Nephron (organoid): ENCODE results near the gene SUCLA2.

Source experiments
- H3K27ac Mint-ChIP-seq, 3 experiments: 2 replicates each; pipeline ENCODE4 v1.8.0; 2020; ENCODE audit warnings: mixed read lengths in 3 of 3, mild to moderate bottlenecking in 2 of 3, moderate library complexity in 1 of 3
- H3K27me3 Mint-ChIP-seq: 2 replicates; pipeline ENCODE4 v1.8.0; 2021; ENCODE audit warnings: low read depth, mild to moderate bottlenecking, moderate library complexity, mixed read lengths
- H3K36me3 Mint-ChIP-seq: 2 replicates; pipeline ENCODE4 v1.8.0; 2020; ENCODE audit warnings: low read depth, mixed read lengths
- H3K4me1 Mint-ChIP-seq: 2 replicates; pipeline ENCODE4 v1.8.0; 2020; ENCODE audit warnings: mixed read lengths
- H3K4me3 Mint-ChIP-seq, 3 experiments: 2 replicates each; pipeline ENCODE4 v1.8.0; 2020; ENCODE audit warnings: mild to moderate bottlenecking in 3 of 3, mixed read lengths in 3 of 3, moderate library complexity in 2 of 3
- H3K9me3 Mint-ChIP-seq: 2 replicates; pipeline ENCODE4 v1.8.0; 2020; ENCODE audit warnings: mixed read lengths
- TF ChIP-seq, protein P1 (sequence below), 3 experiments: fragments of 200-600 bp; sonication (generic); IDR thresholded peaks; one replicate each; pipeline ENCODE4 v1.5.0; 2021; ENCODE audit warnings: antibody characterized with exemption in 3 of 3; ENCODE audit not compliant: unreplicated experiment in 3 of 3

The SUCLA2 gene

DNA sequence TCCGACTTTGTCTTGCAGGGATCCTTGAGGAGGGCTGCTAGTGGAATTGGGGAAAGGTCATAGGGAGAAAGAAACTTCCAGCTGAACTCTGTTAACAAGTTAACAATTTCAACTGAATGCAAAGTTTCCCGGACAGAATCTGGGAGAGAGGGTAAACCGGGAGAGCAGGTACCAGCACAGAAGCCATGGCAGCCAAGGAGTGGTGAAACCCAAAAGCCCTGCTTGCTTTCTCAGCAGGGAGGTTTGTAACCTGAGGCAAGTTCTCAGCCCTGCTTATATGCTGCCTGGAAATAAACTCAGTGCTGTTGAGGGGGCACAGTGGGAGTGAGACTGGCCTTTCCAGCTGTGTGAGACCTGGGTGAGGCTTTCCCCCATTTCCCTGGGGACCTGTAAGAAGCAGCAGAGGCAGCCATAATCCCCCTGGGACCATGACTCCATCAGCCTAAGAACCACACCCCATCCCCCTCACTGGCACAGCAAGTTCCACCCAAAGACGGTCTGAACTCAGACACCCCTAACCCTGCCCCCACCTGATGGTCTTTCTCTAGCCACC is 84.0 kb downstream of the SUCLA2 start:
- H3K27me3 Mint-ChIP-seq: no peaks in the 10 kb centered on the region
- peaks cover 31% of the 10 kb centered on the region for H3K9me3 Mint-ChIP-seq
- no peak overlapping the region for H3K27ac Mint-ChIP-seq
- no peak overlapping the region for H3K4me3 Mint-ChIP-seq
- no peaks in the 10 kb centered on the region for H3K4me1 Mint-ChIP-seq
- peaks cover 16% of the 10 kb centered on the region for H3K36me3 Mint-ChIP-seq
- TF ChIP-seq, protein P1, sequence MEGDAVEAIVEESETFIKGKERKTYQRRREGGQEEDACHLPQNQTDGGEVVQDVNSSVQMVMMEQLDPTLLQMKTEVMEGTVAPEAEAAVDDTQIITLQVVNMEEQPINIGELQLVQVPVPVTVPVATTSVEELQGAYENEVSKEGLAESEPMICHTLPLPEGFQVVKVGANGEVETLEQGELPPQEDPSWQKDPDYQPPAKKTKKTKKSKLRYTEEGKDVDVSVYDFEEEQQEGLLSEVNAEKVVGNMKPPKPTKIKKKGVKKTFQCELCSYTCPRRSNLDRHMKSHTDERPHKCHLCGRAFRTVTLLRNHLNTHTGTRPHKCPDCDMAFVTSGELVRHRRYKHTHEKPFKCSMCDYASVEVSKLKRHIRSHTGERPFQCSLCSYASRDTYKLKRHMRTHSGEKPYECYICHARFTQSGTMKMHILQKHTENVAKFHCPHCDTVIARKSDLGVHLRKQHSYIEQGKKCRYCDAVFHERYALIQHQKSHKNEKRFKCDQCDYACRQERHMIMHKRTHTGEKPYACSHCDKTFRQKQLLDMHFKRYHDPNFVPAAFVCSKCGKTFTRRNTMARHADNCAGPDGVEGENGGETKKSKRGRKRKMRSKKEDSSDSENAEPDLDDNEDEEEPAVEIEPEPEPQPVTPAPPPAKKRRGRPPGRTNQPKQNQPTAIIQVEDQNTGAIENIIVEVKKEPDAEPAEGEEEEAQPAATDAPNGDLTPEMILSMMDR (IDR thresholded peaks at IDR 0.05; ENCODE audit: unreplicated experiment in 3 of 3): no peak

DNA sequence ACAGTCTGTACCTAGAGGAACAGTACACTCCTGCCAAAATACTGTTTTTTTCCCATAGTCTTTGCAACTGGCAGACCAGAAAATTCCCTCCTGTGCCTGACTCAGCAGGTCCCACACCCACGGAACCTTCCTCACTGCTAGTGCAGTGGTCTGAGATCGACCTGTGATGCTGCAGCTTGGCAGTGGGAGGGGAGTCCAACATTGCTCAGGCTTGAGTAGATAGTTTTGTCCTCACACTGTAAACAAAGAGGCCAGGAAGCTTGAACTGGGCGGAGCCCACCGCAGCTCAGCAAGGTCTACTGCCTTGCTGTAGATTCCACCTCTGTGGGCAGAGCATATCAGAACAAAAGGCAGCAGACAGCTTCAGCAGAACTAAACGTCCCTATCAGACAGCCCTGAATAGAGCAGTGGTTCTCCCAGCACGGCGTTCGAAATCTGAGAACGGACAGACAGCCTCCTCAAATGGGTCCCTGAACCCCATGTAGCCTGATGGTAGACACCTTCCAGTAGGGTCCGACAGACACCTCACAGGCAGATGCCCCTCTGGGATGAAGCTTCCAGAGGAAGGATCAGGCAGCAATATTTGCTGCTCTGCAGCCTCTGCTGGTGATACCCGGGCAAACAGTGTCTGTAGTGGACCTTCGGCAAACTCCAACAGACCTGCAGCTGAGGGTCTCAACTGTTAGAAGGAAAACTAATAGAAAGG is 92.7 kb downstream of the SUCLA2 start:
- Mint-ChIP-seq H3K27me3 (peaks cover 5% of the 10 kb centered on the region), H3K36me3 (peaks cover 12% of the 10 kb centered on the region), H3K4me1 (no peaks in the 10 kb centered on the region), H3K27ac (no peak overlapping the region), H3K9me3 (peaks cover 20% of the 10 kb centered on the region), H3K4me3 (no peak overlapping the region)
- TF ChIP-seq, protein P1 (IDR thresholded peaks at IDR 0.05; ENCODE audit: unreplicated experiment in 3 of 3): no peak

DNA sequence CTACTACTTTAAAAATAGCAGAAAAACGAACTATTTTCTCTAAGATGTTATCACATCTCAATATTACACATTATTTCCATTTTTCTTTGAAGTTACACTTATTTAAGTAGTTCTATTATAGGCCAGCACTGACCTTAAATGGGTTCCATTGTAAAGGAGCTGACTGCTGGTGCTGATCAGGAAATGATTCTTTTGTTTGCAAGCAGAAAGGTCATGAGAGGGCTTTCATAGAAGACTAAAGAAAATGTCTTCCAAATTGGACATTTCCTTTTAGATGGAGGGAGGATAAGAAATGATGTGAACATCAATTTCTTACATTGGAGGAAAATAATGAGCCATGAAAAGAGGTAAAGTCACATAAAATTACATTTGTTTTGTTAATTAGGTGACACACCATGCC is 96.2 kb downstream of the SUCLA2 start:
- peaks cover 5% of the 10 kb centered on the region for H3K27me3 Mint-ChIP-seq
- H3K4me3 Mint-ChIP-seq: no peak overlapping the region
- TF ChIP-seq, protein P1 (IDR thresholded peaks at IDR 0.05; ENCODE audit: unreplicated experiment in 3 of 3): no peak
- peaks cover 9% of the 10 kb centered on the region for H3K9me3 Mint-ChIP-seq
- no peak overlapping the region for H3K27ac Mint-ChIP-seq
- H3K4me1 Mint-ChIP-seq: no peaks in the 10 kb centered on the region
- H3K36me3 Mint-ChIP-seq: peaks cover 8% of the 10 kb centered on the region

DNA sequence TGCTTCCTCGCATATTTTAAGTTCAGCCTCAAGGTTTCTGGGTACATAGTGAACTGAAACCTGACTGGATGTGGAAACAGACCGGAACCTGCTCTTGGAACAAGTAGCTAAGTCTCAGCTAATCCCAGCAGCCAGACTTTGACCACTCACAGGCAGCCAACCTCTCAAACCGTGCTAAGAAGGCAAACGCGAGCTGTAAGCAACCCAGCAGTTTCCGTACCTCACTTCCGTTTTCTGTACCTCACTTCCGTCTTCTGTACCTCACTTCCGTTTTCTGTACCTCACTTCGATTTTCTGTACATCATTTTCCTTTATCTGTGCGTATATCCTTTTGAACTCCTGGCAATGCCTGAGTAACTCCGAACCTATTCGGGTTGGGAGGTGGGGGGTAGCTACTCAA is 96.8 kb downstream of the SUCLA2 start:
- peaks cover 12% of the 10 kb centered on the region for H3K9me3 Mint-ChIP-seq
- H3K36me3 Mint-ChIP-seq: peaks cover 9% of the 10 kb centered on the region
- H3K27me3 Mint-ChIP-seq: peaks cover 5% of the 10 kb centered on the region
- TF ChIP-seq, protein P1 (IDR thresholded peaks at IDR 0.05; ENCODE audit: unreplicated experiment in 3 of 3): no peak
- H3K27ac Mint-ChIP-seq: no peak overlapping the region
- H3K4me3 Mint-ChIP-seq: no peak overlapping the region
- no peaks in the 10 kb centered on the region for H3K4me1 Mint-ChIP-seq

DNA sequence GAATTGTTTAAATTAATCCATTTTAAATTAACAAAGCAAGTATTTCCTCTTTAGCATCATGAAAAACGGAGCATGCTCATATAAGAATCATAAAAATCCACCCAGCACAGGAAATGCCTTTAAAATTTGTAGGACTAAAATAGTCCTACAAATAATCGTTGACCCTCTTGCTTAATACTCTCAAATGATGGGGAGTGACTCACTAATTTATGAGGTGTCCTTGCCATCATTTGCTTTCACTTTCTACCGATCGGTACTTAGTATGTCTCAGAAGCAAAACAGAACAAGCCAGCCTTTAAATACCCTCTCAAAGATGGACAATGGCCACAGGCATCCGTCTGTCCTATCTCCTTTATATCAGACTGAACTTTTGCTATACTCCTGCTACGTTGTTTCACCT is 97.2 kb downstream of the SUCLA2 start:
- no peaks in the 10 kb centered on the region for H3K4me1 Mint-ChIP-seq
- peaks cover 5% of the 10 kb centered on the region for H3K27me3 Mint-ChIP-seq
- TF ChIP-seq, protein P1 (IDR thresholded peaks at IDR 0.05; ENCODE audit: unreplicated experiment in 3 of 3): no peak
- H3K4me3 Mint-ChIP-seq: no peak overlapping the region
- H3K27ac Mint-ChIP-seq: no peak overlapping the region
- peaks cover 13% of the 10 kb centered on the region for H3K36me3 Mint-ChIP-seq
- H3K9me3 Mint-ChIP-seq: peaks cover 12% of the 10 kb centered on the region

DNA sequence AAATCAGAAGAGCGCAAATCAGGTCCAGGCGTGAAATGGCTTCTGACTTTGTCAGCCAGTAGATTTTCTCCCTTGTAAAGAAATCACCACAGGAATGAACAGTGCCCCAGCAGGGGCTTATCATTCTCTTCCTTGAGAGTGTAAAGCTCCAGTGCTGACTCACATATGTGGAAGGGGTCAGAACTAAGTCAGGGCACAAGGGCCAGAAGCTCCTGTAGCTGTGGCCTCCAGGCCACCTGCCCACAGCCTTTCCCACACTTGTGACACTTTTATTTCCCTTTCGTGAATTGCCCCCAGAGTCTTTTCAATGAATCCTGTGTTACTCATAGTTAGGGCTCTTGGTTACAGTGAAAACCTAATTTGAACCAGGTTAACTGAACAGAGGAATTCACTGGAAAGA is 99.6 kb downstream of the SUCLA2 start:
- Mint-ChIP-seq H3K36me3 (peaks cover 16% of the 10 kb centered on the region), H3K9me3 (peaks cover 12% of the 10 kb centered on the region), H3K4me3 (no peak overlapping the region), H3K27ac (no peak overlapping the region), H3K27me3 (peaks cover 5% of the 10 kb centered on the region), H3K4me1 (no peaks in the 10 kb centered on the region)
- TF ChIP-seq, protein P1 (IDR thresholded peaks at IDR 0.05; ENCODE audit: unreplicated experiment in 3 of 3): no peak
